HEK293T (cell line): ENCODE measurements around the gene RBFOX2.

Experiments
- BHLHE40 ChIP-seq: fragments of 450-650 bp; IDR thresholded peaks from 2 replicates; pipeline ENCODE4 v1.6.1; 2016; ENCODE audit warnings: mild to moderate bottlenecking, moderate library complexity, borderline replicate concordance
- ELF4 ChIP-seq: fragments of 450-650 bp; IDR thresholded peaks from 2 replicates; pipeline ENCODE4 v1.6.1; 2017; ENCODE audit warnings: antibody characterized with exemption
- FOXK2 ChIP-seq: fragments of 450-650 bp; IDR thresholded peaks from 2 replicates; pipeline ENCODE4 v1.6.1; 2016; ENCODE audit warnings: mild to moderate bottlenecking
- FOXM1 ChIP-seq: fragments of 450-650 bp; IDR thresholded peaks from 2 replicates; pipeline ENCODE4 v1.6.1; 2017; ENCODE audit warnings: mild to moderate bottlenecking, borderline replicate concordance
- HDGF ChIP-seq: fragments of 450-650 bp; IDR thresholded peaks from 2 replicates; pipeline ENCODE4 v1.6.1; 2017; ENCODE audit warnings: antibody characterized with exemption, borderline replicate concordance
- SUZ12 ChIP-seq: fragments of 450-650 bp; IDR thresholded peaks from 2 replicates; pipeline ENCODE4 v1.6.1; 2016; ENCODE audit warnings: mild to moderate bottlenecking
- TARDBP ChIP-seq: fragments of 450-650 bp; IDR thresholded peaks from 2 replicates; pipeline ENCODE4 v1.6.1; 2016
- ZNF384 ChIP-seq: fragments of 450-650 bp; IDR thresholded peaks from 2 replicates; pipeline ENCODE4 v1.6.1; 2016

DNA sequence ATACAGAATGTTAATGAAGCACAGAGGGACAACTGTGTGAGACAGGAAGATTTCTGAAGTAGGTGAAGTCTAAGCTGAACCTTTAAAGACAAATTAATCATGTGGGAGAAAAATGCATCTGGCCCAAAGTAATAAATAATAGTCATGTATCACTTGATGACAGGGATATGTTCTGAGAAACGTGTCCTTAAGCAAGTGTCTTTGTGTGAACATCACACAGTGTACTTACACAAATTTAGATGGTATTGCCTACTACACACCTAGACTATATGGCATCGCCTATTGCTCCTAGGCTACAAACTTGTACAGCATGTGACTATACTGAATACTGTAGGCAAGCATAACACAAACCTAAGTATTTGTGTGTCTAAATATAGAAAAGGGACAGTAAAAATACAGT is 198.3 kb downstream of the RBFOX2 start:
- no peak for TF ChIP-seq TARDBP
- TF ChIP-seq FOXK2, result no peak
- TF ChIP-seq HDGF, result no peak
- TF ChIP-seq SUZ12, result no peak
- TF ChIP-seq FOXM1, result no peak
- no peak for TF ChIP-seq ELF4
- no peak for TF ChIP-seq ZNF384
- TF ChIP-seq BHLHE40, result no peak
